ENCODE measurements around the gene SERPINA3.

DNA sequence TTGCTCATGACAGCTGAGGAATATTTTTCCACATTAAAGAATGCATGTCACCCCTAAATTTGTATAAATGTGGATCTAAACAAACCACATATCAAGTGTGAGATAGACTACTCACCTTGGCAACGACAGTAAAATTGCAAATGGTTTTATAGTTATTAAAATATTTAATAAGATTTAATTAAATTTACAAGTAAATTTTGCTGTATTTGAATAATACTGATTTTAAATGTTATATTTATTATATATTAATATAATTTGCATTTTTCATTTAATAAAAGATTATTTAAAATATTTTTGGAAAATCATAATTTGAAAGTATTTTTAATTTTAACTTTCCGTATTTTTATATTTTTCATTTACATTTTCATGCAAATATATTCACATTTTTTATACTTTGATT, 53.4 kb downstream of the SERPINA3 start:
- TF ChIP-seq, protein P1, sequence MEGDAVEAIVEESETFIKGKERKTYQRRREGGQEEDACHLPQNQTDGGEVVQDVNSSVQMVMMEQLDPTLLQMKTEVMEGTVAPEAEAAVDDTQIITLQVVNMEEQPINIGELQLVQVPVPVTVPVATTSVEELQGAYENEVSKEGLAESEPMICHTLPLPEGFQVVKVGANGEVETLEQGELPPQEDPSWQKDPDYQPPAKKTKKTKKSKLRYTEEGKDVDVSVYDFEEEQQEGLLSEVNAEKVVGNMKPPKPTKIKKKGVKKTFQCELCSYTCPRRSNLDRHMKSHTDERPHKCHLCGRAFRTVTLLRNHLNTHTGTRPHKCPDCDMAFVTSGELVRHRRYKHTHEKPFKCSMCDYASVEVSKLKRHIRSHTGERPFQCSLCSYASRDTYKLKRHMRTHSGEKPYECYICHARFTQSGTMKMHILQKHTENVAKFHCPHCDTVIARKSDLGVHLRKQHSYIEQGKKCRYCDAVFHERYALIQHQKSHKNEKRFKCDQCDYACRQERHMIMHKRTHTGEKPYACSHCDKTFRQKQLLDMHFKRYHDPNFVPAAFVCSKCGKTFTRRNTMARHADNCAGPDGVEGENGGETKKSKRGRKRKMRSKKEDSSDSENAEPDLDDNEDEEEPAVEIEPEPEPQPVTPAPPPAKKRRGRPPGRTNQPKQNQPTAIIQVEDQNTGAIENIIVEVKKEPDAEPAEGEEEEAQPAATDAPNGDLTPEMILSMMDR (IDR thresholded peaks at IDR 0.05) = no peak
- no peak for TF ChIP-seq POLR2A (IDR thresholded peaks at IDR 0.05)

All from uterus (tissue), 2 donors.